NCI-H2227 (cell line): ENCODE results near the gene GTF2E1.
"Not testable (repeated sequence)": the region's sequence is repeated elsewhere in the genome, so short reads cannot be mapped to it uniquely, and the experiment has no call there.

Source experiments
- DNase-seq: peaks from one replicate; lab custom pipeline; 2025; ENCODE audit not compliant: unreplicated experiment; lab: John Stamatoyannopoulos, UW

GTF2E1 gene

DNA sequence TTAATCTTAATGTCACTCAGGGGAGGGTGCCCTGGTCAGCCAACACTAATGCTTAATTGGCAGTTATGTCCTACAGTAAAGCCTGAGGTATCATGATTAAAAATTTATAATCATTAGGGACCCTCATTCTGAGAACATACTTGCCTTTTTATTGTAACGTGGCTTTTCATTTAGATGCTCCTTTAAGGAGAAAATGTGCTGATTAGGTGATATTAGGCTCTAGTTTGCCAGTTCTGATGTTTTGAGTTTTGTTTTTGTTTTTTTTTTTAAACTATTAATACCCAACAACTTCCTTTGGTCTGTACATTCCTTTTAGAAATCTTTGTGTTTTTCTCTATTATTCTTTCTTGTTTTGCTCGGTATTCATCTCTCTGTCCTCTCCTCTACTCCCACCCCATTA lies 10.3 kb downstream of the GTF2E1 start:
- no peak for DNase-seq

DNA sequence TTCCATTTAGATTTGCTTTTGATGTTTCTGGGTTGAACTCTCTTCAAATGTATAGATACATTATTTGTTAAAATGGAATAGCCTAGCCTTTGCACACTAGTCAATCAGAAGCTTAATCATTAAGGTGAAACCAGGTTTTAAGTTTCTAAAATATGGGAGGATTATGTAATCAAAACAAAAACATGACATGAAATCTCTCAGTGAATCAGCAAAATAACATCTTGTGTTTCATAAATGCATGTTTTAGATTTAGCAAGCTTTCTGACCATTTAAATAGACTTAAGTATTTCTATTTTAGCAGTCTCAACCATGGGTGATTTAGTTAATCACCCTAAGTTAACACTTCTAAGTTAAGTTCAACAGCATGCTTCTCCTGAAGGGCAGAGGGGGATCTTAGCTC lies 11.3 kb downstream of the GTF2E1 start:
- DNase-seq, result no peak

DNA sequence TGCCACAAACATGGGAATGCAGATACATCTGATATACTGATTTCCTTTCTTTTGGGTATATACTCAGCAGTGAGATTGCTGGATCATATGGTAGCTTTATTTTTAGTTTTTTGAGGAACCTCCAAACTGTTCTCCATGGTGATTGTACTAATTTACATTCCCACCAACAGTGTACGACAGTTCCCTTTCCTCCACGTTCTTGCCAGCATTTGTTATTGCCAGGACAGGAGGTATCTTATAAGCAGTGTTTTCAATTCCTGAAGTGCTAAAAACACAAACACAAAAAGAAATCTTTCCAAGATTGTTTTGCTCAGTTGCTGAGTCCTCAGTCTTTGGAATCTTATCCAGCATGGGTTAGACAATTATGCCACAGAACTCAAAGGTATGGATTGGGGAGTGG lies 13.5 kb downstream of the GTF2E1 start:
- DNase-seq, result no peak

DNA sequence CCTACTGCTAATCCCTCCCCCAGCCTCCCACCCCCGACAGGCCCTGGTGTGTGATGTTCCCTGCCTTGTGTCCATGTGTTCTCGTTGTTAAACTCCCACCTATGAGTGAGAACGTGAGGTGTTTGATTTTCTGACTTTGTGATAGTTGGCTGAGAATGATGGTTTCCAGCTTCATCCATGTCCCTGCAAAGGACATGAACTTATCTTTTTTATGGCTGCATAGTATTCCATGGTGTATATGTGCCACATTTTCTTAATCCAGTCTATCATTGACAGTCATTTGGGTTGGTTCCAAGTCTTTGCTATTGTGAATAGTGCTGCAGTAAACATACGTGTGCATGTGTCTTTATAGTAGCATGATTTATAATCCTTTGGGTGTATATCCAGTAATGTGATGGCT lies 16.0 kb downstream of the GTF2E1 start:
- DNase-seq, result not testable (repeated sequence)

DNA sequence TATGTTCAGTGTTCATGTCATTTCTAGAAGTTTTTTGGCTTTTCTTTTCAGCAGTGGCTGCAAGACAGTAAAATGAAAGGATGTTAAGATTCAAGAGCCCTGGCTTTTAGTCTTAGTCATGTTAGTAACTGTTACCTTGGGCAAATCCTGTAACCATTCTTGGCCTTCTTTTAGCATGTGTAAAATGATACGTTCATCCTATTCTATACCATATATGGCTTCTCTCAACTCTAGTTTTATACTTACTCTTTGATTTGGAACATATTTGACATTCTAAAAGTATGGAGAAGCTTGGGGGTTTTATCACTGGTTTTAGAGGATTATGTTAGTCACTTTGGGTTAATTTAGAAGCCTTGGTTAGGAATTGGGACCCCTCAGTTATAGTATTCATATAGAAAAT lies 20.1 kb downstream of the GTF2E1 start:
- no peak for DNase-seq

DNA sequence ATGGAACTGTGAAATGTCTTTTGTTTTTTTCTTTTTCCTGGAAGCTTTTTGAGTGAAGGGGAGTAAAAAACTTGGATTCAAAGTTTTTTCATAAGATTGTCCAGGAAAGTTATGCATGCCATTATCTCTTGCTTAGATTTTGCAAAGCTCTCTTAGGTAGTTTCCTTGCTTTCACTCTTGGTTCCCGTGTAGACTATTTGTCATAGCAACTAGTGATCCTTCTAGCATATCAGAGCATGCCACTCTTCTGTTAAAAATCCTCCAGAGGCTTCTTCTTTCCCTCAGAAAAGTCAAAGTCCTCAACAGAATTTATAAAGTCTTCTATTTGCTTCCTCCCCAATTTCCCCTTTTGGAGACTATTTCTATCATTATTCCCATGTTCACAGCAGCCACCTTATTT lies 21.1 kb downstream of the GTF2E1 start:
- no peak for DNase-seq

DNA sequence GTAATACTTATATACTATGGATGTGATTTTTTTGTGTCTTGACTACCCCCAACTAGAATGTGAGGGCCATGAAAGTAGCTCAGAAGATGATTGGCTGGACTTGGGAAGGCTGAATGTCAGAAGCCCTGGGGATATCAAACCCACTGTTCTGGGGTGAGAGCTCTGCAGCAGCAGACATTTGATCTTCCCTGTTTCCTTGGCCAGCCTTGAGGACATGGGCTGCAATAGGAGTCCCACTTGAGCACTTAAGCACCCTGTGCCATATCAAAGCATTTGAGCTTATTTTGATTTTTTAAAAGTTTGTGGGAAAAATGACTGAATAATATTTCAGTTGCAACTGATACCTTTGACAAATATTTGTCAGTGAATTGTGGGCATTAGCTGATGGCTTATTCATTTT lies 21.7 kb downstream of the GTF2E1 start:
- DNase-seq, result no peak

DNA sequence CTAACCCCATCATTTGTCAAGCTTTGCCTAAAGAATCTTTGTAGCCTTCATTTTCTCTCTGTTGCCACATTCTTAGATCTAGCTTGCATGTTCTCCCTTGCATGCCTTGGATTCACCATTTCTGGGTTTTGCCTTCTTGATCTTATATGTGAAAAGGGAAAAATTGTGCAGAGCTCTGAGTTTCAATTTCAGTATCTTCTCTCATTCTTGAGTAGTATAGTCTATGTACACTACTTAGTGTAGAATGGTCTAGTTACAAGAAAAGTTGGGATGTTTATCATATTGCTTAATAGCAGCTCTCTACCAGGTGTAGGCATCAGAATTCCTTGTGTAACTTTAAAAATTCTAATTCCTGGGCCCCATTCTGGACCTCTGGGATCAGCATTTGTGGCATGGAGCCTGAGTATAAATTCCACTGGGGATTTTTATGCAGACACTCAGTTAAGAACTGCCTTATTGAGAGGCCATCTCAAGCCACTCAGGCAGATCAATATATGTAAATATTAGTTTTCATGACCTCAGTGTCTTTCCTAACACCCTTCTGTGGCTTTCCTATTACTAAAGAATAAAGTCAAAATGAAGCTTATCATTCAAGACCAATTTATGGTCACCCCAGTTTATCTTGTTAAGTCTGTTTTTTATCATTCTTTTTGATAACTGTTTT lies 23.4 kb downstream of the GTF2E1 start:
- DNase-seq, result no peak

DNA sequence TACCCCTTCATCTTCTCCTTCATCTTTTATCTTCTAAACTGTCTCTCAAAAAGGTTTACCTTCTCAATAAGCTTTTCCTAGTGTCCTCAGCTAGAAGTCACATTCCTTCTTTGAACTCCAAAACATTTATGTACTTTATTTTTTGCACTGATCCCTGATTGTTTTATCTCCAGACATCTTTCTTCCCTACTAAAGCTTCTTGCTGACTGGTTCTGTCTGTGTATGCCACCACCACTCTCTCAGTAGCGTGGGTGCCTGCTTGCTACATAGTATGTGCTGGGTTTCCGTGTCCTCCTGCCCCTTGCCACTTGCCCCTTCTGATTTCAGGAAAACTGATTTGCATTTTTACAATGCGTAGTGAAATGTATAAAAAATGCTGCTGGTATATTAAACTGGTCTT lies 24.0 kb downstream of the GTF2E1 start:
- no peak for DNase-seq

DNA sequence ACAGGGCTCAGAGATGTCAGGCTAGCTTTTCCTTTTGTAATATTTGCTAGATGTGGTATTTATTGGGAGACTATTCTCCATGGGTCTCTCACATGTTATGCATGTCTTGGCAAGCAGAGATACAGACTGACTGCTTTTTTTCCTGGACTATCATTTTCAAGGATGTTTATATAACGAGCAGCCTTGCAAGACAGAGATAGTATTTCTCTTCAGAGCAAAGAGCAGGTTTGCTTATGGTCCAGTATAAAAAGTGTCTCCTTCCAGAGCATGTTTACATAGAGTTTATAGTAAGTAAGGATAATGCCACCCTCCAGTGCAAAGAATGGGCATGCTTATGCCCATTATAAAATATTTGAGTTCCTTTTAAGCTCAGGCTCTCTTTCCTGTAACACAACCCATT lies 24.6 kb downstream of the GTF2E1 start:
- no peak for DNase-seq

DNA sequence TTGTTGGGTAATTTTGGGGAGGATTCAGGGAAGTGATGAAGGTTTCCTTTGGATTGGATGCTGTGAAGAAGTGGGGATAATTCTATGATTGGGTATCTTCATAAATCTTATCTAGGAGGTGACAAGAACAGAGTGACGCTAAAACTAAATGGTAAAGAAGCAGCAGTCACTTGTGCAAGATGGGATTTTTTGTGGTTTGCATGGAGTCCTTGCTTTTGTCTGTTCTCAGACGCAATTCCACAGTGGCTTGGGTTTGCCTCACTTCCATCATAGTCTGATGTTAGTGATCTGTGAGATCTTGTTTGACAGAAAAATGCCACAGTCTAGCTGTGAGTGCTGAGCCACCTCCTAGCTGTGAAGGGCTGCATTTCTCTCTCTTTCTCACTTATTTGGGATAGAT lies 26.9 kb downstream of the GTF2E1 start:
- no peak for DNase-seq

DNA sequence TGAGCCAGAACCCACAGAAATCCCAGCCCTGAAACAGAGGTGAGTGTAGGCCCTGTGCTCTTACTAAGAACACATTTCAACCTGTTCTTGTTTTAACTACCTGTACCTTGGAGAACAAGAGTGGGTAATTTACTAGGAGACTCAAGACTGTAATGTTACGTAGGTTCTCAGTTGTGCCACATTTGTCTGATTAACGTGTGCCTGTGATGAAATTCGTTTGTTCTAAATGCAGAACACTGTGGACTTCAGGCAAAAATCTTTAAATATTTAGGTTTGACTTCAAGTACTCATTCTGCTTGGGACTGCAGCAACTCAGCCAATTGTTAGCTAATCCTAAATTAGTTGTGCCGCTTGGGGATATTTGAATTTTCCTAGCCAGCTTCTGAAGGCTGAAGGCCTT lies 28.3 kb downstream of the GTF2E1 start:
- no peak for DNase-seq

DNA sequence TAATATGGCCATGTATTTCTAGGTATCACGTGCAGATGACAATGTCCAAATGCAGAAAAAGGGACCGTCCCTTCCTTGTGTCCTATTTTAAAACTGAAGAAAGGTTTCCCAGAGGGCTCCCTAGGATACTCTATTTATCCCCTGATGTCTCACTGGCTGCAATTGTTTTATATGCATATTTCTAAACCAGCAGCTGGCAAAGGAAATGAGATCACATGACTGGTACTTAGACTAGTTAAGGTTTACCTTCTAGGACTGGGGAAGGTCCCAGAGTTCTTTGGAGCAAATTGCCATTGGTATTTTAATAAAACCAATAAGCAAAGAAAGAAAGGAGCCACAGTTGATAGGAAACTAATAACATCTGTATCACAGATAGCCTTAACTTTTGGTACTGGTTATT lies 29.5 kb downstream of the GTF2E1 start:
- DNase-seq, result no peak

DNA sequence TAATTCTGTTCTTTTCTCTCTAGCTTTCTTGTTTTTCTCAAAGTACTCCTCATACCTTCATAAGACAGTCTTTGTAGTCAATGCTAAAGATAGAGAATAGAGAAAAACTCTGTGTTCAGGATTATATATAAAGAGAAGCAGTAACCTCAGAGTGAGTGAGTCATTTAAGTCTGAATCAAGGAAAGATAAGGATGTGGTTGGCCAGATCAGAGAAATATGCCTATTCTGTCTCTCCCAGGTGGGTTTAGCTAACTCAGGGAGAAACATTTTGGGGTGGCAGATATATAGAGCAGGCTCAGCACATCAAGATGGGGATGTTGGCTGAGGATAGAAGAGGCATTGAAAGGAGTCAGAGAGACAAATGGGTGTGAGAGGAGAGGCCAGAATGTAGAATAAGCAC lies 31.4 kb downstream of the GTF2E1 start:
- DNase-seq, result no peak

DNA sequence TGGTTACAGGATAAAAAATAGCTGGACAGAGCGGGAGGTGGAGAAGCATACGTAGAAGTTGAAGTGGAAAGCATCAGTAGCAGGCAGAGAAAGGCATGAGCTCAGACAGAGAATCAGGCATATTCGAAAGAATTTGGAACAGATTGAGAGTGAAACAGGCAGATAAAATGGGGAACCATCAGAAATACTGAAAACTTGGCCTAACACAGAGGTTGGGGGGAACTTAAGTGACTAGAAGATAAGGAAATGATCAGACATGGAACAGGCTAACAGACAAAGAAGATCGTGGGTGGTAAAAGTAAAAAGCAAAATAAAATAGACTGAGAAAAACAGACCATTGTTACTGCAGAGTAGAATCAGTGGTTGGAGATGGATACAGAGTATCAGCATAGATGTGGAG lies 32.9 kb downstream of the GTF2E1 start:
- DNase-seq, result no peak

DNA sequence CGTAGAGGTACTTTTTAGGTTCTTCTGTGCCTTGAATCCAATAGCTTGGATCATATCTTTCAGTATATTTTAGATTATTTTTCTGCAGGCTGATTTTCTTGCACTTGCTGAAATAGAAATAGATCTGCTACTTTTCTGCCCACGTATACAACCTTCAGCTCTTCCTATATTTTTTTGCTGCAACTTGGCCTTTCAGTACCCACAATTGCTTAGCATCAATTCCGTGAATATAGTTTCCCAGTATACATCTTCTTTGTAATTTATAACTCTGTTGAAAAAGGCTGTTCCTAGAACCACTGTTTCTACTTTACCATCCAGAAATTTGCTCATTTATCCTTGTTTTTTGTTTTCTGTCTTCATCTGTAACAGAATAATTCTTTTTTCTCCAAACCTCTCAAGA lies 36.2 kb downstream of the GTF2E1 start:
- no peak for DNase-seq

DNA sequence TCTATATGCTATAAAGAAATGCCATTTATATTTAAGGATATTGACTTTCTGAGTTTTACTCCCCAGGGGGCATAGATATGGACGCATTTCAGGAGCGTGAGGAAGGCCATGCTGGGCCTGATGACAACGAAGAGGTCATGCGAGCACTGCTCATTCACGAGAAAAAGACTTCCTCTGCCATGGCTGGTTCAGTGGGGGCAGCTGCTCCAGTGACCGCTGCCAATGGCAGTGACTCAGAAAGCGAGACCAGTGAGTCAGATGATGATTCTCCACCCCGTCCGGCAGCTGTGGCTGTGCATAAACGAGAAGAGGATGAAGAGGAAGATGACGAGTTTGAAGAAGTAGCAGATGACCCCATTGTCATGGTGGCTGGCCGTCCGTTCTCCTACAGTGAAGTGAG lies 38.4 kb downstream of the GTF2E1 start:
- no peak for DNase-seq

DNA sequence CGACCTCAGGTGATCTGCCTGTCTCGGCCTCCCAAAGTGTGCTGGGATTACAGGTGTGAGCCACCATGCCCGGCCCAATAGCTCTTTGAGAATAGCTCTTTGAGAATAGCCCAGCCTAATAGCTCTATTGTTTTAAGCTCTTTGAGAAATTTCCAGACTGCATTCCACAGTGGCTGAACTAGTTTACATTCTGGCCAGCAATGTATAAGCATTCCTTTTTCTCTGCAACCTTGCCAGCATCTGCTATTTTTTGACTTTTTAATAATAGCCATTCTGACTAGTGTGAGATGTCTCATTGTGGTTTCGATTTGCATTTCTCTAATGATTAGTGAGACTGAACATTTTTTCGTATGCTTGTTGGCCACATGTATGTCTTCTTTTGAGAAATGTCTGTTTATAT lies 43.3 kb downstream of the GTF2E1 start:
- not testable (repeated sequence) for DNase-seq

DNA sequence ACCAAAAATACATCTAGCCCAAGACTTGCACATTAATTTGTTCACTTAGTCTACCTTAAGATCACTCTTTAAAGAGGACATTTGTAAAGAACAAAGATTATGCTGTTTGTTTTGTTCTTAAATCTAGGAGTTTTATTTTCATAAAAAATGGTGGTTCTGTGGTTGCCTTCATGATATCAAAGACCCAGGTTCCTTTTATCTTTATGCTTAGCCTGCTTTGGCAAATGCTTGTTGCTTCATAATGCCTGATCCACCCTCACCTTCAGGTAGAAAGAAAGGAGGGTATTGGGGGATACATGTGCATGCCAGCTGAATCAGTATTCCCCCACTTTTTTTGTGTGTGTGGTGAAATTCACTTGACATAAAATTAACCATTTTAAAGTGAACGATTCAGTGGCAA lies 48.5 kb downstream of the GTF2E1 start:
- no peak for DNase-seq

DNA sequence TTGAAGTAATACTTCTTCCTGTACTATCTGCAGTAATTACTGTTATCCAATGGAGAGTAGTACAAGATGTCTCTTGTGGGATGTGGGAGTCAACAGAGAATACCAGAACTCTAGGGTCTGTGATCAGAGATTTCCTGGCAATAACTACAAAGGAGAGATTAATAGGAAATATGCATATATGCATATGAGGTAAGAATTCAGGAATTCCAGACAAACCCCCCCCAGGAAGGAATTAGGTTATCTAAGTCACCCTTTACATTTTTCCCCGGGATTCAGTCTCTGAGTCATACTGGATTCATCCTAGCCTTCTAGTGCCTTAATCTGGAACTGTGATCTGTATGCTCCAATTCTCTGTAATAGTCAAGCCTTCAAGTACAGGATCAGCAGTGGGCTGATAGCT lies 49.4 kb downstream of the GTF2E1 start:
- DNase-seq, result no peak

DNA sequence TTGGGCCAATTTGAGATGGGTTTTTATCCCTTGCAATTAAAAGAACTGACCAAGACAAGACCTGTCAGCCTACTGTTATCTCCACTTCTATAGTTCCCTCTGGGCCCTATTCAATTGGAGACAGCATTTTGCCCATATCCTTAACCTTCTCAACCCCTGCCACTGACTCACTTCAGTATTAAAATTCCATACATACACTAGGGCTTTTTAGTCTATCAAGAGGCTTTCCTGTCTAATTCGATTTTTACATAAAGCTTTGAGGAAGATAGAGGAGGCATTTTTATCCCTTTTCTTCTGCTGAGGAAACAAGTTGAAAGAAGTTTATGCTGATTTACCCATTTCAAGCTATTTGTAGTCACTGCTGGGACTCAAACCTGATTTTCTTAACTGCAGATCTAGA lies 51.1 kb downstream of the GTF2E1 start:
- no peak for DNase-seq

DNA sequence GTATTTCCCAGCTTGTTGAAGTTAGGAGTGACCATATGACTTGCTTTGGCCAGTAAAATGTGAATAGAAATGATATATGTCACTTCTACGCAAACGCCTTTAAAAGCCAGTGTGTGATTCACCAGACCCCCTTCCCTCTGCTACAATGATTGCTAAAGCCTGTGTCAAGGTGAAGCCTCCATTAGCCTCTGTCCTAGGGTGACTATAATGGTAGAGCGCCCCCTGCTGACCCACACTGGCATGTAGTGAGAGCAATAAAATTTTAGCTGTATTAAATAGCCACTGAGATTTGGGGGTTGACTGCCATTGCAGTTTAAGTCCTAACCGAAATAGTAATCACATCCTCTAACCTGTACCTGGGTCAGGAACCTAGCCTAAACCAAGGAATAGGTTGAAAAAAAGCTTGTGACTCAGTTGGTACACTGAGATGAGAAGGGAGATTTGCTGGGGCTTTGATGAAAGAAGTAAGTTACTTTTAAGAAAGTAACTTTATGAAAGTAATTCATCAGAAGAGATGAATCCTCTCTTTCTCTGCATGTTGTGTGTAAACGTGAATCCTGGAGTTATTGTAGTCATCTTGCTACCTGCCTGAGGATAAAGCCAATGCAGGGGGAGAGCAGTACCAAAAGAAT lies 52.6 kb downstream of the GTF2E1 start:
- peak; percentile 49 for DNase-seq

DNA sequence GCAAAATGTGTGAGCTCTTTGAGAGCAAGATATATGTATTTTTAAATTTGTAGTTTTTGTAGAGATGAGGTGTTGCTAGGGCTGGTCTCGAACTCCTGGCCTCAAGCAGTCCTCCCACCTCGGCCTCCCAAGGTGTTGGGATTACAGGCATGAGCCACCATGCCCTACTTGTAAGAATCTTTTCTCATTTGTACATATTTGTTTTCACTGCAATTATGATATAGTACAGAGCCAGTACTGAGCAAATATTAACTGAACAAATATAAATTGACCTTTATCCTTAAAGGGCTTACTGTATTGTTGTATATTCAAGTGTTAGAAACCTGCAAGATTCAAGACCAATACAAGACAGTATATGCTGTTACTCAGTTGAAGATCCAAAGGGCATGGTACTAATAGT lies 53.4 kb downstream of the GTF2E1 start:
- DNase-seq, result no peak
